H1 (cell line): ENCODE results near the gene SPACDR. TPM values are rescaled to one million over a fixed set of nuclear protein-coding genes. Genes with fewer than 3 reads are reported as not detected.

Source experiments
- ATF2 ChIP-seq: IDR thresholded peaks from 2 replicates; pipeline ENCODE4 v1.6.1; 2012; ENCODE audit warnings: low read length, inconsistent platforms
- BCL11A ChIP-seq, 2 experiments: IDR thresholded peaks; one replicate each; pipeline ENCODE4 v1.6.1; 2011; ENCODE audit warnings: low read depth in 2 of 2, low read length in 2 of 2, mild to moderate bottlenecking in 2 of 2
- BRCA1 ChIP-seq: IDR thresholded peaks from 2 replicates; pipeline ENCODE4 v1.6.1; 2012; ENCODE audit warnings: low read depth, low read length, improper control_type of control experiment
- CHD1 ChIP-seq: IDR thresholded peaks from 2 replicates; pipeline ENCODE4 v1.6.1; 2012; ENCODE audit warnings: low read depth, low read length, improper control_type of control experiment
- CREB1 ChIP-seq: IDR thresholded peaks from 2 replicates; pipeline ENCODE4 v1.6.1; 2012; ENCODE audit warnings: inconsistent platforms
- EGR1 ChIP-seq: IDR thresholded peaks from 2 replicates; pipeline ENCODE4 v1.6.1; 2011; ENCODE audit warnings: low read depth, low read length, borderline replicate concordance
- FOSL1 ChIP-seq: IDR thresholded peaks from 2 replicates; pipeline ENCODE4 v1.6.1; 2011; ENCODE audit warnings: mild to moderate bottlenecking, low read depth, low read length, moderate library complexity; ENCODE audit not compliant: insufficient read depth
- JUN ChIP-seq: IDR thresholded peaks from 2 replicates; pipeline ENCODE4 v1.6.1; 2011; ENCODE audit warnings: low read depth, mild to moderate bottlenecking, improper control_type of control experiment, low read length
- KDM1A ChIP-seq: fragments of 200-600, 300-600 bp; sonication (generic); IDR thresholded peaks from 2 replicates; pipeline ENCODE4 v1.7.1; 2016; ENCODE audit warnings: mild to moderate bottlenecking, low read length, borderline replicate concordance
- MAFK ChIP-seq: IDR thresholded peaks from 2 replicates; pipeline ENCODE4 v1.6.1; 2012; ENCODE audit warnings: low read depth, mild to moderate bottlenecking, improper control_type of control experiment, low read length
- NANOG ChIP-seq: IDR thresholded peaks from 2 replicates; pipeline ENCODE4 v1.6.1; 2011; ENCODE audit warnings: low read length, low read depth, mild to moderate bottlenecking, inconsistent platforms; ENCODE audit not compliant: insufficient read depth, poor library complexity, severe bottlenecking
- PHF8 ChIP-seq: fragments of 200-600 bp; sonication (generic); conservative IDR thresholded peaks from 2 replicates; pipeline ENCODE4 v1.7.1; 2012; ENCODE audit warnings: low read depth, mild to moderate bottlenecking, inconsistent platforms, low read length, moderate library complexity
- RBBP5 ChIP-seq: IDR thresholded peaks from 2 replicates; pipeline ENCODE4 v1.7.1; 2012; ENCODE audit warnings: low read depth, mild to moderate bottlenecking, inconsistent platforms, low read length, moderate library complexity, borderline replicate concordance
- RFX5 ChIP-seq: IDR thresholded peaks from 2 replicates; pipeline ENCODE4 v1.6.1; 2011; ENCODE audit warnings: low read depth, low read length, improper control_type of control experiment, borderline replicate concordance
- RXRA ChIP-seq: IDR thresholded peaks from 2 replicates; pipeline ENCODE4 v1.6.1; 2011; ENCODE audit warnings: low read depth, mild to moderate bottlenecking, low read length, moderate library complexity; ENCODE audit not compliant: insufficient read depth
- SIX5 ChIP-seq: IDR thresholded peaks from 2 replicates; pipeline ENCODE4 v1.6.1; 2011; ENCODE audit warnings: mild to moderate bottlenecking, low read depth, low read length
- SP1 ChIP-seq: IDR thresholded peaks from 2 replicates; pipeline ENCODE4 v1.6.1; 2011; ENCODE audit warnings: low read depth, low read length
- SP4 ChIP-seq: IDR thresholded peaks from 2 replicates; pipeline ENCODE4 v1.6.1; 2012; ENCODE audit warnings: low read length, inconsistent platforms
- SUZ12 ChIP-seq: fragments of 200-600 bp; sonication (generic); IDR thresholded peaks from 2 replicates; pipeline ENCODE4 v1.6.1; 2012; ENCODE audit warnings: mild to moderate bottlenecking, inconsistent platforms, low read length, moderate library complexity, mixed read lengths
- TAF1 ChIP-seq: IDR thresholded peaks from 2 replicates; pipeline ENCODE4 v1.6.1; 2011; ENCODE audit warnings: mild to moderate bottlenecking, low read depth, low read length
- TBP ChIP-seq: IDR thresholded peaks from 2 replicates; pipeline ENCODE4 v1.6.1; 2011; ENCODE audit warnings: low read depth, low read length, improper control_type of control experiment
- TEAD4 ChIP-seq: IDR thresholded peaks from 2 replicates; pipeline ENCODE4 v1.6.1; 2012; ENCODE audit warnings: low read depth, low read length, inconsistent platforms, mixed read lengths
- polyA plus RNA-seq, 7 experiments: library from polyadenylated mRNA; depleted of rRNA in 3 of 7; stranded (reverse) in 5 of 7; unstranded in 2 of 7; fragments of >200 nt in 5 of 7; fragments of 200-250 nt in 2 of 7; gene quantifications; 1 replicate in 5 of 7; 2 replicates in 1 of 7; 4 replicates in 1 of 7; pipeline versions ENCODE4 v1.2.1 to v1.2.3, GENCODE V29; 2011 to 2013; ENCODE audit warnings: missing spikeins in 2 of 7, mixed read lengths in 2 of 7
- total RNA-seq: library from RNA; stranded (reverse); fragmentation: NEBNext Ultra II Directional; extraction: Animal tissue kit (Norgen Biotek cat#: 25700); gene quantifications from 2 replicates; pipeline ENCODE4 v1.2.1, GENCODE V29; 2021
- TF ChIP-seq, protein P1 (sequence below): IDR thresholded peaks from 2 replicates; pipeline ENCODE4 v1.6.1; 2012; ENCODE audit warnings: inconsistent platforms

Gene SPACDR
- total and polyA plus RNA-seq, 2 of the 8 experiments (the other 6 are each of a cell fraction or from before 2014, with no cell fraction given), result 0.26 TPM; not detected in 1

DNA sequence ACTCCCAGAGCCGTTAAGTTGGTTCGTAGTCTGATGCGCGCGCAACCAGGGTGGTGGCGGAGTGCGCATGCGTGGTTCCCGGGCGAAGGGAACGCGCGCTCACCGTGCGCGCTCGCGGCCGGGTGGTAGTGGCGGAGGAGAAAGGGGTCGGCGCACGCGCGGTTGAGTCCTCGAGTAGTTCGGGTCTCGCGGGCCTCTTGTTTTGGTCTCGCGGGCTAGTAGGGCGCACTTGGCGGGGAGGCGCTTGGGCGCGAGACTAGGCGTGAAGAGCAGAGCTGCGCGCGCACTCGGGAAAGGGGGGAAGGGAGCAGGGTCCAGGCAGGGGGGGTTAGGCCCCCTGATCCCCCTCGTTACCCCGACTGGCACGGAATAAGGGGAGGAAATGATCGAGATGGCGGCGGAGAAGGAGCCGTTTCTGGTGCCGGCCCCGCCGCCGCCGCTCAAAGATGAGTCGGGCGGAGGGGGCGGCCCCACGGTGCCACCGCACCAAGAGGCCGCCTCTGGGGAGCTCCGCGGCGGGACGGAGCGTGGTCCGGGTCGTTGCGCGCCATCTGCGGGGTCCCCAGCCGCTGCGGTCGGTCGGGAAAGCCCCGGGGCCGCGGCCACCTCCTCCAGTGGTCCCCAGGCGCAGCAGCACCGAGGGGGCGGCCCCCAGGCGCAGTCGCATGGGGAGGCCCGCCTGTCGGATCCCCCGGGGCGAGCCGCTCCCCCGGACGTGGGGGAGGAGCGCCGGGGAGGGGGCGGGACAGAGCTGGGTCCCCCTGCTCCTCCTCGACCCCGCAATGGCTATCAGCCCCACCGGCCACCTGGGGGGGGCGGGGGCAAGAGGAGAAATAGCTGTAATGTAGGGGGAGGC is 34.2 kb downstream of the SPACDR start, which contains the start of gene MEPCE (continued):
- TF ChIP-seq FOSL1, result no peak
- TF ChIP-seq SUZ12, result no peak
- no peak for TF ChIP-seq BCL11A (IDR thresholded peaks at IDR 0.05; ENCODE audit: low read depth in 2 of 2, low read length in 2 of 2)
- TF ChIP-seq SIX5, result no peak
- TF ChIP-seq TEAD4, result no peak
- no peak for TF ChIP-seq NANOG
- TF ChIP-seq ATF2, result no peak
- no peak for TF ChIP-seq MAFK
- TF ChIP-seq RXRA, result no peak
- TF ChIP-seq RBBP5, result peak; percentile 64; the same call in 1 of the 2 replicates
- TF ChIP-seq JUN, result no peak
- no peak for TF ChIP-seq RFX5
- TF ChIP-seq TAF1, result no peak; the same call in 1 of the 2 replicates
- no peak for TF ChIP-seq KDM1A
- peak; percentile 20; the same call in 1 of the 2 replicates for TF ChIP-seq EGR1
- TF ChIP-seq, protein P1, sequence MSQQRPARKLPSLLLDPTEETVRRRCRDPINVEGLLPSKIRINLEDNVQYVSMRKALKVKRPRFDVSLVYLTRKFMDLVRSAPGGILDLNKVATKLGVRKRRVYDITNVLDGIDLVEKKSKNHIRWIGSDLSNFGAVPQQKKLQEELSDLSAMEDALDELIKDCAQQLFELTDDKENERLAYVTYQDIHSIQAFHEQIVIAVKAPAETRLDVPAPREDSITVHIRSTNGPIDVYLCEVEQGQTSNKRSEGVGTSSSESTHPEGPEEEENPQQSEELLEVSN, result no peak
- peak; percentile 37 for TF ChIP-seq PHF8
- TF ChIP-seq SP4, result no peak
- TF ChIP-seq CHD1, result no peak
- 0 out of 2 replicates have a peak, but pooled peaks have one; percentile 21 for TF ChIP-seq TBP
- peak; percentile 59 for TF ChIP-seq BRCA1
- TF ChIP-seq CREB1, result no peak
- no peak for TF ChIP-seq SP1
